ENCODE data around the gene TMEM184A. TPM values are rescaled to one million over a fixed set of nuclear protein-coding genes. Genes with fewer than 3 reads are reported as not detected.
A peak's percentile ranks its signal among the peaks of the same experiment; 100 is the strongest.

Gene TMEM184A
- polyA plus RNA-seq, 2 donors = 80.2 to 187 TPM

DNA sequence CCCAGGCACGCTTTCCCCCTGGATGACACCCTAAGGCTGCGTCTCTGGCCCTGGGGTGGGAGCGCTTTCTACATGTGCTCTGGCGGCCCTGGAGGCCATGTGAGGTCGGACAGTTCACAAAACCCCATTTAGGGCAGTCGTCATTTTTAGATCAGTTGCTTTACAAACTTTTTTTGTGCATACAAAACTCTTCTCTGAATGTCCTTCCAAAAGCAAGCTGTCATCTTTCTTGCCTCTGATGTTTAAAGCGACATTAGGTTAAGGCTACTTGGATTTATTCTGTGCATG lies 19.6 kb downstream of the TMEM184A start:
- Histone ChIP-seq H3K4me1 (ENCODE audit: control insufficient read depth in 2 of 2, insufficient read depth in 2 of 2, low read length in 1 of 2) (peaks cover 16 to 47% of the 10 kb centered on the region in 2 donors), H3K27ac (ENCODE audit: low read depth in 2 of 2, low read length in 1 of 2) (peak overlapping the region; percentile 77 to 92), H3K4me3 (ENCODE audit: low read depth in 1 of 2, low read length in 2 of 2) (no peak overlapping the region)

DNA sequence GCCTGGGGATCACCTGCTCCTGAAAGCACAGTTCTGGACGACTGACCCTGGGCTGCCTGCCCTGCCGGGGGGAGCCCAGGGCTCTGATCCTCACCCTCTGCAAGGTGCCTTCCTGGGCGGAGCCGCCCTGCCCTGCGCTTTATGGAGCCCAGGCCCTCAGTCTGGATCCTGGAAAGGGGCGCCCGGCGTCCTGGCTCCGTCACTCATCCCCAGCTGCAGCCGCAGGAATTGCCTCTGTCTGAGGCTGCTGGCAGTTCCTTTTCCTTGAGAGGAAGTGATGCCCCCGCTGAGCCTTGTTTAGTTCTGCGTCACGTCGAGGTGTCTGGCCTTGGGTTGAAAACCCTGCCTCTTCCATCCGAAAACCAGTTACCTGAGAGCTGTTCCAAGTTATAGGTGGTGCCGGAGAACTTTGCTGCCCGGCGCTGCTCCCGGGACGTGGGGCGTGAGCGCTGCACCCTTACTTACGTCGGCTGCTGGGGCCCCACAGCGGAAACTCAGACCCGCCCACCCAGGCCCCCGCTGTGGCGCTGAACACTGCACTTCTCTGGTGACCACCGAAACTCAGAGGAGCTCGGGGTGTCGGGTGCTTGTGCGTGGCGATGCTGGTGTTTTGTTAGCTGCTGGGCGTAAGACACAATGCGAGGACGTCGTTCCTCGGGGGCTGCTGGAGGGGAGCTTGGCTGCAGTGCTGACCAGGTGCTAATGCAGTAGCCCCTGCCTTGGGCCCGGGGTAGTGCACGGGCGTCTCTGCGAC lies 20.1 kb downstream of the TMEM184A start:
- Histone ChIP-seq H3K27me3 (ENCODE audit: control insufficient read depth in 1 of 2, insufficient read depth in 2 of 2, low read length in 2 of 2) (no peaks in the 10 kb centered on the region), H3K4me1 (ENCODE audit: control insufficient read depth in 2 of 2, insufficient read depth in 2 of 2, low read length in 1 of 2) (peaks cover 16 to 48% of the 10 kb centered on the region in 2 donors), H3K4me3 (ENCODE audit: low read depth in 1 of 2, low read length in 2 of 2) (no peak overlapping the region), H3K27ac (ENCODE audit: low read depth in 2 of 2, low read length in 1 of 2) (peak overlapping the region; percentile 77 to 92), H3K36me3 (ENCODE audit: control insufficient read depth in 2 of 2, insufficient read depth in 2 of 2, low read length in 1 of 2) (peaks cover 0 to 27% of the 10 kb centered on the region in 2 donors), H3K9me3 (ENCODE audit: control insufficient read depth in 2 of 2, insufficient read depth in 1 of 2, low read depth in 1 of 2, low read length in 1 of 2) (no peaks in the 10 kb centered on the region)
- 84 to 87% methylated on average over 39 to 42 of the region's 42 CpGs for WGBS, 2 donors

More for the DNA sequence above, 19.6 kb downstream of the TMEM184A start:
- Histone ChIP-seq H3K27me3 (ENCODE audit: control insufficient read depth in 1 of 2, insufficient read depth in 2 of 2, low read length in 2 of 2) (no peaks in the 10 kb centered on the region), H3K36me3 (ENCODE audit: control insufficient read depth in 2 of 2, insufficient read depth in 2 of 2, low read length in 1 of 2) (peaks cover 0 to 32% of the 10 kb centered on the region in 2 donors), H3K9me3 (ENCODE audit: control insufficient read depth in 2 of 2, insufficient read depth in 1 of 2, low read depth in 1 of 2, low read length in 1 of 2) (no peaks in the 10 kb centered on the region)
- 57 to 58% methylated on average over 7 of the region's 7 CpGs for WGBS, 2 donors

GRCh38 chr7:1535100-1535458 lies 20.9 kb downstream of the TMEM184A start:
- Histone ChIP-seq H3K36me3 (ENCODE audit: control insufficient read depth in 2 of 2, insufficient read depth in 2 of 2, low read length in 1 of 2) (peaks cover 0 to 20% of the 10 kb centered on the region in 2 donors), H3K4me3 (ENCODE audit: low read depth in 1 of 2, low read length in 2 of 2) (no peak overlapping the region), H3K27ac (ENCODE audit: low read depth in 2 of 2, low read length in 1 of 2) (no peak overlapping the region), H3K4me1 (ENCODE audit: control insufficient read depth in 2 of 2, insufficient read depth in 2 of 2, low read length in 1 of 2) (peaks cover 16 to 48% of the 10 kb centered on the region in 2 donors), H3K9me3 (ENCODE audit: control insufficient read depth in 2 of 2, insufficient read depth in 1 of 2, low read depth in 1 of 2, low read length in 1 of 2) (no peaks in the 10 kb centered on the region), H3K27me3 (ENCODE audit: control insufficient read depth in 1 of 2, insufficient read depth in 2 of 2, low read length in 2 of 2) (no peaks in the 10 kb centered on the region)
- 63% methylated on average over 6 of the region's 6 CpGs for WGBS, 2 donors

DNA sequence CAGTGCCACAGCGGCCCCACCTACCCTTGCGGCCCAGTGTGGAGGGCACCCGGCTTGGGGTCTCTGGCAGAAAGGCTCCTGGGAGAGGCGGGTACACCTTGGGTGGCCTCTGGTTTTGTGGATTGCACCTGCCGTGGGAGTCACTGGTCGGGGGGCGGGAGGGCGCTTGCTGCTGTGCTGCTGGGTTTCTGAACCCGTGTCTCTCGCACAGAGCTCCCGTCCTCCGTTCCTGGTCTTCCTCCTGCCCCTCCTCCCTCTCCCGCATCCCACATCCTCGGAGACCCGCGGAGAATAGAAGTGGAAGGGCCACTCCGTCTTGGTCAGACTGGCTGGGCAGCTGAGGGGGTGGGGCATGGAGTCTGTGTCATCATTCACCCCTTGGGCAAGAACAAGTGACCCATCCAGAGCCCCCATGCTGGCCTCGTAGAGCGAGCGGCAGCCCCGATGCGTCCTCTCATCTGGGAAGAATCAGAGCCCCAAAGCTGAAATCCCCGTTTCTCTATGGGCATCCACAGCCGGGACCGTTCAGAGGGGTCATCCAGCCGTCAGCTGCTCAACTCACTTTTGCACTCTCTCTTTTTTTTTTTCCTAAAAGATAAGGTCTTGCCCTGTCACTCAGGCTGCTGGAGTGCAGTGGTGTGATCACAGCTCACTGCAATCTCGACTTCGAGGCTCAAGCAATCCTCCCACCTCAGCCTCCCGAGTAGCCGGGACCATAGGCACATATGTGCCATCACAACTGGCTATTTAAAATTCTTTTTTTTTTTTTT lies 21.5 kb downstream of the TMEM184A start:
- Histone ChIP-seq H3K27ac (ENCODE audit: low read depth in 2 of 2, low read length in 1 of 2) (peak overlapping the region; percentile 97 to 100), H3K4me1 (ENCODE audit: control insufficient read depth in 2 of 2, insufficient read depth in 2 of 2, low read length in 1 of 2) (peaks cover 16 to 48% of the 10 kb centered on the region in 2 donors), H3K27me3 (ENCODE audit: control insufficient read depth in 1 of 2, insufficient read depth in 2 of 2, low read length in 2 of 2) (no peaks in the 10 kb centered on the region), H3K36me3 (ENCODE audit: control insufficient read depth in 2 of 2, insufficient read depth in 2 of 2, low read length in 1 of 2) (peaks cover 0 to 15% of the 10 kb centered on the region in 2 donors), H3K9me3 (ENCODE audit: control insufficient read depth in 2 of 2, insufficient read depth in 1 of 2, low read depth in 1 of 2, low read length in 1 of 2) (no peaks in the 10 kb centered on the region), H3K4me3 (ENCODE audit: low read depth in 1 of 2, low read length in 2 of 2) (no peak overlapping the region)
- WGBS, 2 donors = 86 to 87% methylated on average over 30 of the region's 30 CpGs

- Histone ChIP-seq H3K27ac (ENCODE audit: low read depth in 2 of 2, low read length in 1 of 2) (peak overlapping the region; percentile 97 to 100), H3K9me3 (ENCODE audit: control insufficient read depth in 2 of 2, insufficient read depth in 1 of 2, low read depth in 1 of 2, low read length in 1 of 2) (no peaks in the 10 kb centered on the region), H3K4me3 (ENCODE audit: low read depth in 1 of 2, low read length in 2 of 2) (peak overlapping the region in 1 of 2 donors; percentile 93), H3K36me3 (ENCODE audit: control insufficient read depth in 2 of 2, insufficient read depth in 2 of 2, low read length in 1 of 2) (peaks cover 0 to 7% of the 10 kb centered on the region in 2 donors), H3K4me1 (ENCODE audit: control insufficient read depth in 2 of 2, insufficient read depth in 2 of 2, low read length in 1 of 2) (peaks cover 16 to 42% of the 10 kb centered on the region in 2 donors), H3K27me3 (ENCODE audit: control insufficient read depth in 1 of 2, insufficient read depth in 2 of 2, low read length in 2 of 2) (no peaks in the 10 kb centered on the region)
- WGBS, 2 donors = 59 to 60% methylated on average over 24 of the region's 24 CpGs
These were observed 22.3 kb downstream of the TMEM184A start for GRCh38 chr7:1533547-1534329.

DNA sequence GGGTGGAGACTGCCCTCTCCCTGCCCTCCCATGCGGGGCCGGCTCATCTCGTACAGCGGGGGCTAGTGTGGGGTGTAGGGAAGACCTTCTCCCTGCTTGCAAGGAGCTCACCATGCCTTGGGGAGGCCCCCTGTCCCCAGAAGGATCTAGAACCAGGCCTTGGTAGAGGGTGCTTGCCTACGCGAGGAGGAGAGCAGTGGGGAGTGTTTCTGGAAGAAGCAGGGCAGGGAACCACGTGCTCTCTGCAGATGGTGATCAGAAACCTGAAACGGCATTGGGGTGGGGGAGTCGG lies 22.8 kb downstream of the TMEM184A start:
- no peaks in the 10 kb centered on the region for H3K9me3 ChIP-seq (ENCODE audit: control insufficient read depth in 2 of 2, insufficient read depth in 1 of 2, low read depth in 1 of 2, low read length in 1 of 2)
- H3K36me3 ChIP-seq (ENCODE audit: control insufficient read depth in 2 of 2, insufficient read depth in 2 of 2, low read length in 1 of 2) = peaks cover 0 to 6% of the 10 kb centered on the region in 2 donors
- H3K4me1 ChIP-seq (ENCODE audit: control insufficient read depth in 2 of 2, insufficient read depth in 2 of 2, low read length in 1 of 2) = peaks cover 16 to 42% of the 10 kb centered on the region in 2 donors
- no peaks in the 10 kb centered on the region for H3K27me3 ChIP-seq (ENCODE audit: control insufficient read depth in 1 of 2, insufficient read depth in 2 of 2, low read length in 2 of 2)
- peak overlapping the region; percentile 97 to 100 for H3K27ac ChIP-seq (ENCODE audit: low read depth in 2 of 2, low read length in 1 of 2)
- 20 to 32% methylated on average over 9 of the region's 9 CpGs for WGBS, 2 donors
- peak overlapping the region; percentile 35 to 93 for H3K4me3 ChIP-seq (ENCODE audit: low read depth in 1 of 2, low read length in 2 of 2)

- H3K27me3 ChIP-seq (ENCODE audit: control insufficient read depth in 1 of 2, insufficient read depth in 2 of 2, low read length in 2 of 2) = no peaks in the 10 kb centered on the region
- no peaks in the 10 kb centered on the region for H3K9me3 ChIP-seq (ENCODE audit: control insufficient read depth in 2 of 2, insufficient read depth in 1 of 2, low read depth in 1 of 2, low read length in 1 of 2)
- peak overlapping the region; percentile 79 to 93 for H3K4me3 ChIP-seq (ENCODE audit: low read depth in 1 of 2, low read length in 2 of 2)
- 3 to 4% methylated on average over 36 of the region's 36 CpGs for WGBS, 2 donors
- peaks cover 0 to 6% of the 10 kb centered on the region in 2 donors for H3K36me3 ChIP-seq (ENCODE audit: control insufficient read depth in 2 of 2, insufficient read depth in 2 of 2, low read length in 1 of 2)
- peaks cover 16 to 39% of the 10 kb centered on the region in 2 donors for H3K4me1 ChIP-seq (ENCODE audit: control insufficient read depth in 2 of 2, insufficient read depth in 2 of 2, low read length in 1 of 2)
- H3K27ac ChIP-seq (ENCODE audit: low read depth in 2 of 2, low read length in 1 of 2) = peak overlapping the region; percentile 97 to 100
These were observed 23.4 kb downstream of the TMEM184A start for GRCh38 chr7:1532456-1533254.

GRCh38 chr7:1531979-1532455 lies 24.0 kb downstream of the TMEM184A start:
- Histone ChIP-seq H3K4me1 (ENCODE audit: control insufficient read depth in 2 of 2, insufficient read depth in 2 of 2, low read length in 1 of 2) (peaks cover 16 to 34% of the 10 kb centered on the region in 2 donors), H3K36me3 (ENCODE audit: control insufficient read depth in 2 of 2, insufficient read depth in 2 of 2, low read length in 1 of 2) (peaks cover 0 to 6% of the 10 kb centered on the region in 2 donors), H3K4me3 (ENCODE audit: low read depth in 1 of 2, low read length in 2 of 2) (peak overlapping the region; percentile 79 to 93), H3K27ac (ENCODE audit: low read depth in 2 of 2, low read length in 1 of 2) (peak overlapping the region; percentile 97 to 100), H3K27me3 (ENCODE audit: control insufficient read depth in 1 of 2, insufficient read depth in 2 of 2, low read length in 2 of 2) (no peaks in the 10 kb centered on the region), H3K9me3 (ENCODE audit: control insufficient read depth in 2 of 2, insufficient read depth in 1 of 2, low read depth in 1 of 2, low read length in 1 of 2) (no peaks in the 10 kb centered on the region)
- WGBS, 2 donors = 16 to 22% methylated on average over 10 of the region's 10 CpGs

Measured in esophagus (tissue), 2 donors.